Adrenal gland (tissue), 5 donors: Measurements from ENCODE around the gene MAP2K4.

ENCODE experiments used
- POLR2A ChIP-seq, 2 donors: fragments of 450-650 bp; IDR thresholded peaks; one replicate each; pipeline ENCODE4 v1.6.1; 2017; ENCODE audit warnings: antibody characterized with exemption in 2 of 2, mild to moderate bottlenecking in 2 of 2, moderate library complexity in 1 of 2
- TF ChIP-seq, protein P1 (sequence below), 6 experiments: fragments of 450-650 bp in 4 of 6; fragments of 200-600 bp in 2 of 6; sonication (generic) in 1 of 6; IDR thresholded peaks; 1 replicate in 5 of 6; 2 replicates in 1 of 6; pipeline versions ENCODE4 v1.5.1 to v1.8.0; 2016 to 2021; ENCODE audit warnings: antibody characterized with exemption in 6 of 6, mild to moderate bottlenecking in 2 of 6, moderate library complexity in 1 of 6
- donor health status: DM: no; HTN: no; CAD: no.

DNA sequence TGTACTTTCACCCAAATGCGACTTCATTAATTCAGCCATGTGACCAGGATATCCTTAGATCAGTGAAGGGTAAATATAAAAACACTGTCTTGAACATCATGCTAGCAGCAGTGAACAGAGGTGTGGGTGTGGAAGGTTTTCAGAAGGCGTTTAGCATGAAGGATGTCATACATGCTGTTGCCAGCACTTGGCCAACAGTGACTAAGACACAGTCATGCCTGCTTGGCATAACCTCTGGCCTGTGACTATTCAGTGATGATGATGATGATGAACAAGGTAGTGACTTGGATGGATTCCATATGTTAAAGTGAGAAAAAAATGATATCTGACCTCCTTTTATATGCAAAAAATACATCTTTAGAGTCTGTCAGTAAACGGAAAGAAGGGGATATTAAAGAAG is 97.9 kb downstream of the MAP2K4 start:
- no peak for TF ChIP-seq POLR2A (IDR thresholded peaks at IDR 0.05)
- TF ChIP-seq, protein P1, sequence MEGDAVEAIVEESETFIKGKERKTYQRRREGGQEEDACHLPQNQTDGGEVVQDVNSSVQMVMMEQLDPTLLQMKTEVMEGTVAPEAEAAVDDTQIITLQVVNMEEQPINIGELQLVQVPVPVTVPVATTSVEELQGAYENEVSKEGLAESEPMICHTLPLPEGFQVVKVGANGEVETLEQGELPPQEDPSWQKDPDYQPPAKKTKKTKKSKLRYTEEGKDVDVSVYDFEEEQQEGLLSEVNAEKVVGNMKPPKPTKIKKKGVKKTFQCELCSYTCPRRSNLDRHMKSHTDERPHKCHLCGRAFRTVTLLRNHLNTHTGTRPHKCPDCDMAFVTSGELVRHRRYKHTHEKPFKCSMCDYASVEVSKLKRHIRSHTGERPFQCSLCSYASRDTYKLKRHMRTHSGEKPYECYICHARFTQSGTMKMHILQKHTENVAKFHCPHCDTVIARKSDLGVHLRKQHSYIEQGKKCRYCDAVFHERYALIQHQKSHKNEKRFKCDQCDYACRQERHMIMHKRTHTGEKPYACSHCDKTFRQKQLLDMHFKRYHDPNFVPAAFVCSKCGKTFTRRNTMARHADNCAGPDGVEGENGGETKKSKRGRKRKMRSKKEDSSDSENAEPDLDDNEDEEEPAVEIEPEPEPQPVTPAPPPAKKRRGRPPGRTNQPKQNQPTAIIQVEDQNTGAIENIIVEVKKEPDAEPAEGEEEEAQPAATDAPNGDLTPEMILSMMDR (IDR thresholded peaks at IDR 0.05), result no peak
